ENCODE measurements around the gene PJA2. TPM values are rescaled to one million over a fixed set of nuclear protein-coding genes. Genes with fewer than 3 reads are reported as not detected.

The PJA2 gene
- total and polyA plus RNA-seq, 5 experiments from 2014 or later: 46.0 to 91.0 (median 54.4) TPM

DNA sequence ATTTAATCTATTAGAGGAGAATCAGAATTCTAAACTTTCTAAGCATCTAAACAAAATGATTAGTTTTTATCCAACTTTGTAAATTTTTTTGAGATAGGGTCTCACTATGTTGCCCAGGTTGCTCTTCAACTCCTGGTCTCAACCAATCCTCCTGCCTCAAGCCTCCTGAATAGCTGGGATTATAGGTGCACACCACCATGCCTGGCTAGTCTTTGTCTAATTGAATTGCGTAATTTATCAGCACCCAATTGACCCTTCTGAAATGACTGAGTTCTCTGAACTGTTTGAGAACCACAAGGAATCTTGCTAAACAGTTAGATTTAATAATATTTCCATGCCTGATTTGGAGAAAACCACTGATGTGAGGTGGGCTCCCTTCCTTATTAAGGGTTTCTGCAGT, 75.7 kb downstream of the PJA2 start:
- POLR2A ChIA-PET: no interaction called here
- H3K4me1 Mint-ChIP-seq: peaks cover 0 to 2% (median 0%) of the 10 kb centered on the region in 4 donors
- H3K4me3 Mint-ChIP-seq: no peak overlapping the region
- H3K9me3 Mint-ChIP-seq: no peaks in the 10 kb centered on the region
- no peak for DNase-seq
- H3K27me3 Mint-ChIP-seq: no peaks in the 10 kb centered on the region
- ATAC-seq: no peak
- peaks cover 0 to 58% (median 20%) of the 10 kb centered on the region in 3 donors for H3K36me3 Mint-ChIP-seq
- peak overlapping the region in 3 of 10 donors; percentile 27 to 47 (median 47) for H3K27ac Mint-ChIP-seq

DNA sequence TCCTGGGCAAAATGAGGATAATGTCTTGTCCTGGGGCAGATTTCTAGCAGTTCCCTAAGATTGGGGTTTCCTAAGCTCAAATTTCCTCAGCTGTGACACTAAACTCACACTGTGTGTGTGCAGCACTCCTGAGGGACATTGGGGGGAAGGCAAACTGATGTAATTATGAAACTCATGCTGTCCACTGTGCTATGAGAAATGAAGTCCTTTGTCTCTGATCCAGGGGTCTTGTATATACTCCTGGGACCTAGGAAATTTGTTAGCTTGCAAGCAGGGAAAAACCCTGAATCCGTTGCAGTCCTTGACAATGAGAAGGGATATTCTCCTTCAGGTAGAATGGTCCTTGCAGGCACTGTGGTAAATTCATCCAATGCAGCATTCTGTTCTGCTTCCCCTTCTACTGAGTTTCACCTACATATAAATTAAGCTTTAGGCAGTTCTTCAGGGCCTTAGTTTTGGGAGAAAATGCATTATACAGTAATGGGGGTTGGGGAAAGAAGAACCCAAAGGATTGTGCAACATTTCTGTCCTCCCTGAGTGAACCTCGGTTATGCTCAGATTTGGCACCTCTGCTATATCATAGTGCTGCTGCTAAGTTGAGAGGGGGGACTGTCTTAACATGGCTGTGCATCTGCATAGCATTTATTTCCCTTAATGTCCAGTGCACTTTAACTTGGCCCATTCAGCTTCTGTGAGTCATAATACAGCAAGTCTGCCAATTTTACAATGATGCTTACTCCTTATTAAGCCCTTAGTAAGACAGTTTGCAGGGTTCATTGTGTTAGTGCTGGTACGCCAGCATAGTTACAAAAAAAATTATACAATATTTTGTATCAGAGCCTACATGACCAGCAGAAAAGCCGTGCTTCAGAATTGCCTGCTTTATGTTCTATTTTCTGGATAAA, 80.2 kb downstream of the PJA2 start:
- DNase-seq (no peak), ATAC-seq (no peak)
- Mint-ChIP-seq H3K27ac (peak overlapping the region in 1 of 10 donors; percentile 42), H3K36me3 (peaks cover 0 to 40% (median 22%) of the 10 kb centered on the region in 3 donors), H3K4me3 (no peak overlapping the region), H3K27me3 (no peaks in the 10 kb centered on the region), H3K9me3 (no peaks in the 10 kb centered on the region), H3K4me1 (peaks cover 0 to 3% (median 0%) of the 10 kb centered on the region in 4 donors)
- POLR2A ChIA-PET: interaction anchor here (0.9 kb wide), 1 partner anchor 80 kb away, joined by 3 read pairs; the partner anchor contains the start of gene PJA2

DNA sequence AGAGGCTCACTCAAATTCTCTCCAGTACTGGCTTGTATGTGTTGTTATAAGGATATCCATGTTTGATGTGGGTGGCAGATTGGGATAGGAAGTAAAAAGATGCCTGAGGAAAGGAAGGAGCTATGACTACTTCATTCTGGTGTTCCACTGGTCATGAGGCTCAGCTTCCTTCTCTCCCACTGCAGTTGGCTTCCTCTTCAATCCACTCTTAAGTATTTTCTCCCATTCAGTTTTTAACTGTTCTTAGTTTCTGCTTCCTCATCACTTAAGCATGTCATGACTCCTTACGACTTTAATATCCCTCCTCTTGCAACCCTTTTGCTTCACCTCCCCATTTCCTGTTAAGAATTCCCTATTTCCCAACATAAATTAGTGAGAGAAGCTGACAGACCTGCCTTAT, 81.1 kb downstream of the PJA2 start:
- H3K4me3 Mint-ChIP-seq: no peak overlapping the region
- H3K36me3 Mint-ChIP-seq: peaks cover 0 to 31% (median 21%) of the 10 kb centered on the region in 3 donors
- H3K27me3 Mint-ChIP-seq: no peaks in the 10 kb centered on the region
- no peaks in the 10 kb centered on the region for H3K9me3 Mint-ChIP-seq
- H3K27ac Mint-ChIP-seq: peak overlapping the region in 4 of 10 donors; percentile 1 to 61 (median 22)
- peaks cover 0 to 3% (median 0%) of the 10 kb centered on the region in 4 donors for H3K4me1 Mint-ChIP-seq
- POLR2A ChIA-PET: interaction anchor here (0.9 kb wide), 1 partner anchor 81 kb away, joined by 3 read pairs; the partner anchor contains the start of gene PJA2
- ATAC-seq (no peak), DNase-seq (no peak)

DNA sequence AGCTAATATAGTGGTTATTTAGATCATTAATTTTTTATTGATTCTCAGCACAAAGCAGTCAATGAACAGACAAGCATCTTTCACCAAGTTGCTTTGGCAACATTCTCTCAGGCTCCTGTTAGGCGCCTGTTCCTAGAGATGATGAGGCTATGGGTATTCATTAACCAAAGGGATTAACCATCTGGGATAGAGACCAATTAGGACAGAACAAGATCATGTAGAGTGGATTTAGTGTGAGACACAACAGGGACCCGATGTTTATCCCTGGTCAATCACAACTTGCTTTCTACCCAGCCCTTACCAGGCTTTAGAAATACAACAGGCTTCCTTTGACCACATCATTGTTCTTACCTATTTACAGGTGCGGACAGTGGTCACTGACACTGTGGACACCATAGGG, 82.2 kb downstream of the PJA2 start:
- POLR2A ChIA-PET: no interaction called here
- no peaks in the 10 kb centered on the region for H3K27me3 Mint-ChIP-seq
- peaks cover 0 to 3% (median 0%) of the 10 kb centered on the region in 4 donors for H3K4me1 Mint-ChIP-seq
- no peak for ATAC-seq
- H3K36me3 Mint-ChIP-seq: peaks cover 0 to 23% (median 23%) of the 10 kb centered on the region in 3 donors
- no peaks in the 10 kb centered on the region for H3K9me3 Mint-ChIP-seq
- H3K27ac Mint-ChIP-seq: peak overlapping the region in 1 of 10 donors; percentile 34
- H3K4me3 Mint-ChIP-seq: no peak overlapping the region
- DNase-seq: no peak

DNA sequence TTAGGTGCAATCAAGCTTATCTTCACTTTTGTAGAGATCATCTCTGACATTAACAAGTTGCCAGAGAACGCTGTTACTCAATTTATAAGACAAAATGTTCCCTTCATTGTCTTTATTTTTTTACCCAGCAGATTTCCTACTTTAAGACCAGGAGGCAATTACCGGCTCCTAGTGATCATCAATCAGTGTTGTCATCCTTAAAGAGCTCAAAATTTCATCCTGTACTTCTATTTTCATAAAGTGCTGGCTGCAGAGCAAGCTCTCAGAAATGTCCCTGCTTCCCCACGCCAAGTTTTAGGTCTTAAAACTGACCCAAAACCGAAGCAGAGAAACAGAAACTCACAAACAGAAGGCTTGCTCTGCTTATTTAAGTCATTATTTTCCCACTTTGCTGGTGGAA, 82.9 kb downstream of the PJA2 start:
- POLR2A ChIA-PET: no interaction called here
- H3K27ac Mint-ChIP-seq: peak overlapping the region in 1 of 10 donors; percentile 60
- no peak for DNase-seq

DNA sequence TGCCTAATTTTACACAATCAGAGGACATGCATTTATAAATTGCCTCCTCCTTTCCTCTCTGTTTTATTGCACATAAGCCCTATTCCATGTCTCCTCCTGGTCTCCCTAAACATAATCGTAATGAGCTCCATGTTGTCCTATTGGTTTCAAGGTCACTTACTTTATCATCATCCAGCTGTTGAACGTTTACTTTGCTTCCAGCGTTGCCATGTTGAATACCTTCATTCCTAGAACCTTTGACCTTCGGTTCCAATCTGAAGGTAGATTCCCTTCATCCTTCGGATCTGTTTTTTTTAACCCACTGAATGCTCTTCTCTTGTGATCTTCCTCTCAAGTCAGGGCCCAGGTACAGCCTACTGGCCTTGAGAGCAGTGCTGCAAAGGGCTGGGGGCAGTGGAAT, 84.3 kb downstream of the PJA2 start:
- Mint-ChIP-seq H3K9me3 (no peaks in the 10 kb centered on the region), H3K36me3 (peaks cover 0 to 20% (median 16%) of the 10 kb centered on the region in 3 donors), H3K4me3 (no peak overlapping the region), H3K27ac (peak overlapping the region in 1 of 10 donors; percentile 30), H3K27me3 (no peaks in the 10 kb centered on the region), H3K4me1 (peaks cover 0 to 3% (median 2%) of the 10 kb centered on the region in 4 donors)
- DNase-seq (no peak), ATAC-seq (no peak)
- POLR2A ChIA-PET: no interaction called here

More for the DNA sequence above, 82.9 kb downstream of the PJA2 start:
- Mint-ChIP-seq H3K9me3 (no peaks in the 10 kb centered on the region), H3K27me3 (no peaks in the 10 kb centered on the region), H3K36me3 (peaks cover 0 to 23% (median 21%) of the 10 kb centered on the region in 3 donors), H3K4me3 (no peak overlapping the region), H3K4me1 (peaks cover 0 to 3% (median 0%) of the 10 kb centered on the region in 4 donors)
- no peak for ATAC-seq

DNA sequence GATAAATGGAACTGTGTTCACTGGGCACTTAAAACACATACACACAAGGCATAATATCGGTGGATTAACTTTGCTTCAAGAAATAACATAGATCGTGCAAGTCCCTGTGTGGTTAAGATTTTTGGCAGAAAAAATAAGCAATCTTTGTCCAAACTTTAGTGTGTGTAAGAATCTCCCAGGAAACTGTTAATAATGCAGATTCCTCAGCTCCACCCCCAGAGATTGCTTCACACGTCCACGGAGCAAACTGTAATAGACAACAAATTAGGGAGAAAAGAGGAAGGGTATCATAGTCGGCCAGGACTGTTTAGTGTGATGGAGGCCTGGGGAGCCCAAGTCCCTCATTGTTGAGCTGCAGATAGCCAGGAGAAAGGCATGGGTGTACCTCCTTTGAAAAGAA, 84.8 kb downstream of the PJA2 start:
- ATAC-seq: no peak
- peaks cover 0 to 6% (median 3%) of the 10 kb centered on the region in 4 donors for H3K4me1 Mint-ChIP-seq
- H3K27me3 Mint-ChIP-seq: no peaks in the 10 kb centered on the region
- peak overlapping the region in 2 of 10 donors; percentile 11 to 65 for H3K27ac Mint-ChIP-seq
- POLR2A ChIA-PET: no interaction called here
- peaks cover 0 to 3% (median 0%) of the 10 kb centered on the region in 9 donors for H3K9me3 Mint-ChIP-seq
- H3K4me3 Mint-ChIP-seq: no peak overlapping the region
- DNase-seq: no peak
- H3K36me3 Mint-ChIP-seq: peaks cover 0 to 21% (median 16%) of the 10 kb centered on the region in 3 donors

DNA sequence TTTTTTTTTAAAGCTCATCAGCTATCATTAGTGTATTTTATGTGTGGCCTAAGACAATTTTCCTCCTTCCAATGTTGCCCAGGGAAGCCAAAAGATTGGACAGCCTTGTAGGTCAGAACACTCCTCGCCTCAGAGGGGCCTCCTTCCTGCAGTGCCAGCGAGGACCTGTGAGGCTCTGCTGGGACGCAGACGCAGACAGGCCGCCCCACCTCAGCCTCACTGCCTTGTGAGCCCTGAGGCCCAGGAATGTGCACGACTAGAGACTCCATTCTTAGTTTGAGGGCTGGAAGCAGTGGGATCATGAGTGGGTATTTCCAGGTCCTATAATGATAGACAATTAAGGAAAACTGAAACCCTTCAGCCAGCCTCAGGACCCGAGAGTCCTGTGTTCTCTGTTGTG, 85.4 kb downstream of the PJA2 start:
- H3K27me3 Mint-ChIP-seq: no peaks in the 10 kb centered on the region
- H3K36me3 Mint-ChIP-seq: peaks cover 0 to 20% (median 16%) of the 10 kb centered on the region in 3 donors
- DNase-seq (no peak), ATAC-seq (no peak)
- peaks cover 0 to 3% (median 0%) of the 10 kb centered on the region in 9 donors for H3K9me3 Mint-ChIP-seq
- H3K4me3 Mint-ChIP-seq: no peak overlapping the region
- POLR2A ChIA-PET: no interaction called here
- H3K27ac Mint-ChIP-seq: no peak overlapping the region
- peaks cover 0 to 6% (median 3%) of the 10 kb centered on the region in 4 donors for H3K4me1 Mint-ChIP-seq

DNA sequence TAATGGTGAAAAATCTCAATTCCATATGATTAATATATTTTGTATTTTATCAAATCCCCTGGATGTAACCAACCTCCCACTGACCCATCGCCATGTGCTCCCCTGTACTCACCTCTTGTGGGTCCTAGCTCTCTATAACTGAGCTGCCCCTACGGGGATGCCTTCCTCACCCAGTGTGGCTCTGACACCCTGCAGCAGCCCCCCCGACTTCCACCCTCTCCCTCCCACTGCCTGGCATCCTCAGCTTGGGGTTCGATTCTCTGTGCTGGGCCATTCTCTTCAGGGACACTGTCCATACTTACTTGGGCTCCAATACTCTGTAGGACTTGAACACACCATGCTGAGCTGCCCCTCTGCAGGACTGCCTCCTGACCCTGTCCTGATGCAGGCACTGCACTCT, 87.1 kb downstream of the PJA2 start:
- H3K27me3 Mint-ChIP-seq: no peaks in the 10 kb centered on the region
- H3K36me3 Mint-ChIP-seq: peaks cover 0 to 15% (median 12%) of the 10 kb centered on the region in 3 donors
- peak overlapping the region in 1 of 10 donors; percentile 62 for H3K27ac Mint-ChIP-seq
- POLR2A ChIA-PET: no interaction called here
- H3K4me3 Mint-ChIP-seq: no peak overlapping the region
- DNase-seq (no peak), ATAC-seq (no peak)
- H3K4me1 Mint-ChIP-seq: peaks cover 0 to 6% (median 3%) of the 10 kb centered on the region in 4 donors
- H3K9me3 Mint-ChIP-seq: peaks cover 0 to 3% (median 0%) of the 10 kb centered on the region in 9 donors

DNA sequence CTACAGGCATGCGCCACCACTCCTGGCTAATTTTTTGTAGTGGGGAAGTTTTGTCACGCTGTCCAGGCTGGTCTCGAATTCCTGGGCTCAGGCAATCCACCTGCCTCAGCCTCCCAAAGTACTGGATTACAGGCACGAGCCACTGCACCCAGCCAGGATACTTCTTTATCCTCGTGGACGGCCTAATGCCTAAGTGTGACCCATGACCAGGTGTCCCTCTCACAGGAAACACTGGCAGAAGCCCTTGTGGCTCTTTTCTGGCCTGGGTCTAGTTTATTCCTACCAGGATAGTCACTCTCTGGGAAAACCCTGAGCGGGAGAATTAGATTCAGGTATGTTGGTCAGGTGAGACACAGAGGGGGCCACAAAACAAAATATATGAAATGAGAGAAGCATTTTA, 90.4 kb downstream of the PJA2 start:
- ATAC-seq (no peak), DNase-seq (no peak)
- Mint-ChIP-seq H3K4me1 (peaks cover 0 to 6% (median 2%) of the 10 kb centered on the region in 4 donors), H3K27me3 (no peaks in the 10 kb centered on the region), H3K36me3 (peaks cover 0 to 9% (median 2%) of the 10 kb centered on the region in 3 donors), H3K4me3 (no peak overlapping the region), H3K27ac (no peak overlapping the region), H3K9me3 (peaks cover 0 to 3% (median 0%) of the 10 kb centered on the region in 9 donors)
- POLR2A ChIA-PET: no interaction called here

DNA sequence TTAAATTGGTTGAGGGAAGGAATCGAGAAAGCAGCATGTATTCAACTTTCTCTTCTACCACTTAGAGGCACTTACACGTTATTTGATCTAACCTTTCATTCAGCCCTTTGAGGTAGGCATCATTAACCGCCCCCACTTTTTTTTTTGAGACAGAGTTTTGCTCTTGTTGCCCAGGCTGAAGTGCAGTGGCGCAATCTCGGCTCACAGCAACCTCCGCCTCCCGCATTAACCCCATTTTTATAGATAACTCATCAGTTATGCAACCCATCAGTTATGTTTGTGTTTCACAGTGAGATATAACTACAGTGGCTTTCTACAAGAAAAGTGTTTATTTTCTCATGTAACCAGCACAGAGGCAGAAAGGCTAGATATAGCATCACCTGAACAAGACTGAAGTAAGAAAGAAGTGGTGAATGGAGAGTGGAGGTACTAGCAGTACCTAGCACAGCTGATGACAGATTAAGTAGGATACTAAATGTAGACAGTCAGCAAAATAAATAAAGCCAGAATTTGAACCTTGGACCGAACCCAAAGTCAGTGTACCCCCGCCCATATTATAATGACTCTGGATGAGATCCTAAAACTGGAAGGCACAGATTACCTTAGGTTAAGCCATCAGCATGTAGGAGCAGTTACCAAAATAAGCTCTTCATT, 91.2 kb downstream of the PJA2 start:
- Mint-ChIP-seq H3K9me3 (peaks cover 0 to 3% (median 0%) of the 10 kb centered on the region in 9 donors), H3K36me3 (peaks cover 0 to 9% (median 2%) of the 10 kb centered on the region in 3 donors), H3K4me1 (peaks cover 0 to 6% (median 2%) of the 10 kb centered on the region in 4 donors), H3K27ac (peak overlapping the region in 1 of 10 donors; percentile 25), H3K27me3 (no peaks in the 10 kb centered on the region), H3K4me3 (no peak overlapping the region)
- DNase-seq (no peak), ATAC-seq (no peak)
- POLR2A ChIA-PET: no interaction called here

DNA sequence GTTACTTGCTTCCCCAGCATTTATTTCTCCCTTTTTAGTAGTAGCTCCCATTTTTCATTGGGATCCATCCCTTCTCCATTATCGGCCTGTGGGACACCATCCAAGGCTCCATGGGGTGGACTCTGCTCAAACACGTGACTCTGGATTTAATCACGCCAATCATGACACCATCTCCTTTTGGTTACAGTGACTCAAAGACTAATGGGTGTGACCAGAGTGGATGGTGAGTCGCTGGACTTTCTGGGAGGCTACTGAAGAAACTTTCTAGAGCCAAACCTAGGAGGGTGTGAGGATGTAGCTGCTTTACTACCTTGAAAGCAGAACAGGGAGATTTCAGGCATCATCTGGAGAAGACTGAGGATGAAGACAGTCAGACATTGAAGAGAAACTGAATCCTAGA, 93.1 kb downstream of the PJA2 start:
- Mint-ChIP-seq H3K4me3 (no peak overlapping the region), H3K4me1 (peaks cover 0 to 4% (median 2%) of the 10 kb centered on the region in 4 donors), H3K9me3 (peaks cover 0 to 3% (median 0%) of the 10 kb centered on the region in 9 donors), H3K27ac (no peak overlapping the region), H3K27me3 (no peaks in the 10 kb centered on the region), H3K36me3 (peaks cover 0 to 5% (median 5%) of the 10 kb centered on the region in 3 donors)
- POLR2A ChIA-PET: no interaction called here
- DNase-seq: no peak
- ATAC-seq: no peak

DNA sequence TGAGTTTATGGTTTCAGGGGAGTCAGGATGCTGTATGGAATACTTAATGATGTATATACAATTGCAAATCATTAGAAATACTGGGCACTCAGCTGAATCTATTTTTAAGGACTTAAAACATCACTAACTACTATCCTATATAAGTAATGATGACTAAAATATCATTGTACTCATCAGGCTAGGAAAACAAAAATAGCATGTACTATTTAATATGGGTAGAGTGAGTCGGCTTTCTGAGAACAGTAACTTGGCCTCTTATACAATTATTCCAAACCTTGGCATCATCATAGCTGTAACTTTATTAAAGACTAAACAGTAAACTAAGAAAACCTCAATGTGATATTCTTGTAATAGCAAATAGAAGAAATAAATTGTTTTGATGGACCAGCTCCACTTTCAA, 94.5 kb downstream of the PJA2 start:
- POLR2A ChIA-PET: no interaction called here
- H3K27me3 Mint-ChIP-seq: no peaks in the 10 kb centered on the region
- H3K9me3 Mint-ChIP-seq: peaks cover 0 to 2% (median 0%) of the 10 kb centered on the region in 9 donors

More for the DNA sequence above, 94.5 kb downstream of the PJA2 start:
- Mint-ChIP-seq H3K36me3 (peaks cover 0 to 9% (median 5%) of the 10 kb centered on the region in 3 donors), H3K4me3 (no peak overlapping the region), H3K27ac (no peak overlapping the region), H3K4me1 (peaks cover 0 to under 1% (median under 1%) of the 10 kb centered on the region in 4 donors)
- DNase-seq (no peak), ATAC-seq (no peak)

All from naive thymus-derived CD8-positive, alpha-beta T cell (primary cell).